Ramos (cell line): ENCODE measurements around the gene LRRC56.
"Not testable (repeated sequence)": the region's sequence is repeated elsewhere in the genome, so short reads cannot be mapped to it uniquely, and the experiment has no call there.

Source experiments
- in situ Hi-C: fragments of 300-500 bp; cut with MboI; formaldehyde crosslinking; loops from one replicate; pipeline ENCODE4 v1.14.3; 2022; ENCODE audit warnings: low sequenced_read_pairs; ENCODE audit not compliant: unreplicated experiment

LRRC56 gene

GRCh38 chr11:501001-501682, 36.2 kb upstream of the LRRC56 start:
- in situ Hi-C loops, result loop anchor here (5.0 kb wide), 1 partner anchor 49 kb away; the partner anchor contains the start of gene PTDSS2

DNA sequence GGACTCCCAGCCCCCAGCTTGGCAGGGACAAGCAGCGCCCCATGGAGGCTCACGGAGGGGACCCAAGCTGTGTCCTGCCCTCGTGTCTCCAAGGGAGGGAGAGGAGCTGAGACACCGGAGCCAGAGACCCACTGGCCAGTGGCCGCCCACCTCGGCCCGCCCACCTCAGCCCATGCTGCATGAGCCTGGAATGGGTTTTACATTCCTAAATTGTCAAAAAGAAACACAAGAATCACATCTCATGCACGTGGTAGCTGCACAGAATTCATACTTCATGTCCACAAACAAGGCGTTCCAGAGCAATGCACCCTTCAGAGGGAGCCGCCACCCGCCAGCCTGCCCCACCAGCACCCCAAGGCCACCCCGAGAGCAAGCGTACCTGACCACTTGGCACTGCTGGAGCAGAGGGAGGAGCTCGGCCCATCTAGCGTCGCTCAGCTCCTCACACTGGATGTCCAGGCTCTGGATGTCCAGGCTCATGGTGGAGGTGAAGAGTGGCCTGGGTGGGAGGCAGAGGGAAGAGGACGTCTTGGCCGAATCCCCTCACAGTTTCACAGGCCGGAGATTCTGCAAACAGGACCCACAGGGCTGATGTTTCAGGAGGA, 35.5 kb upstream of the LRRC56 start:
- in situ Hi-C loops, result loop anchor here (5.0 kb wide), 1 partner anchor 49 kb away; the partner anchor contains the start of gene PTDSS2

GRCh38 chr11:502288-503178, 34.8 kb upstream of the LRRC56 start:
- in situ Hi-C loops, result loop anchor here (5.0 kb wide), 1 partner anchor 50 kb away; the partner anchor contains the start of gene PTDSS2

DNA sequence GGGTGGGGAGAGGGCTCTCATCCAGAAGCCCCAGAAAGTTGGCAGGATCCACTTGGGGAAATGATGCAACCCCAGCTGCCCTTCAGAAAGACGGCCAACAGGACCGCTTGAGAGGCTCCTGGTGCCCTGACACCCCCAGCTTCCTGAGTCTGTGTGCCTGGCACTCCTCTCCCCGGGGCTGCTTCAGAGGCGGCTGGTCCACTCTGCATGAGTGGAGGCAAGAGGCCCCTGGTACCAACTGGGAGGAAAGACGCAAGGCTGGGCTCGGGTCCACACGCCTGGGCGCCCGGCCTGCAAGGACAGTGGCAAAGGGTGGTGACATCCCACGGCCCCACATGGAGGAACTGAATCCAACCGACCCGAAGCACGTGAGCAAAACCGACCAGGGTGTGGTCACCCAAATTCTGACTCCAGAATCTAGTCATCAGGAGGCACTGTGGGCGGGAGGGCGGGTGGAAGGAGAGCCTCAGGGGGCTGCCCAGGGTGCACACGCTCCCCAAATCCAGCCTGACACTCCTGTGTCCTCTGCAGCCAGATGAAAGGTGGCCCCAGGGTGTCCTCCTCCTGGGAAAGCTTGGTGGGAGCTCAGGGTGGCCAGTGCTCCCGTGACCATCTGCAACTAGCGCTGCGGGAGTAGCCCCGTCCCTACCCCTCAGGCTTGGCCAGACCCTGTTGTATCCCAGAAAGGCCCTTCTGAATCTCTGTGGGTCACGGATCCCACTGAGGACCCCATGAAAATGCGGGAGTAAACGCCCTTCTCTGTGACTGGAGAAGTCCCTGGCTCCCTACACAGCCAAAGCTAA, 33.9 kb upstream of the LRRC56 start:
- in situ Hi-C loops, result loop anchor here (5.0 kb wide), 1 partner anchor 51 kb away; the partner anchor contains the start of gene PTDSS2

DNA sequence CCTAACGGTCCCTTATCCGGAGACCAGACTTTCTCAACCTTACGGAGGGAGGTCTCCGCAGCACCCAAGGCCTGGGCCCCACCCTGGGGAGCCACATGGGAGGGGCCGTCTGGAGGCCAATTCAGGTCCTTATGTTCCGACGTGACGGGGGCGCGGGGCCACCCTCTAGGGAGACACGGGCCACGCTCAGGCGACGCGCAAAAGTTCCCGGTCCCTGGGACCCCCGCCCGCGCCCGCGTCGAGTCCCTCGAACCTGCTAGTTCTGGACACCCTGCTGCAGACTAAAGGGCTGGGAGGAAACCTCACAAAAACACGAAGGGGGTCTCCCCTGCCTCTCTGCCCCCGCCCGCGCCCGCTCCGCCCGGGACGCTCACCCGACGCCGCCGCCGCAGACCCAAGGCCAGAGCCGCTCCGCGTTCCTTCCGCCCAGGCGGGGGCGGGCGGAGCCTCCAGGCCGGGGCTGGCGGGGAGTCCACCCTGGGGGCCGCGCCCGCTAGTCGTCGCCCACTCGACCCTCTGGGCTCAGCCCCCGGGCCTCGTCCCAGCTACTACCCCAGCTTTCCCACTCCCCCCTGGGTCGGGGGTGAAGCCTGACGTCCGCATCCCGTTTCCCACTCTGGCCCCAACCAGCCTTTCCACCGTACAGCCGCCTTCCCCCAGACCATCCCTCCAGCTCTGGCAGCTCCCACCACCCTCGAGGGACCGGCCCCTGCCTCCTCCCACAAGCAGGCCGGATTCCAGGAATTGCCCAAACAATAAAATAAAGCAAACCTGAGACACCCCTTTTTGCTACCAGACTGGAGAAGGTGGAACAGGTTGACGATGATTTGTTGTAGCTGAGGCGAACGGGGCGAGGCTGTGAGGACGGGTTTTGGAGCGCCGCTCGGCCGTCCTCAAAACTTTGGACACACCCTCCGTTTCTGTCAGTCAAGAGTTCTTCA, 33.0 kb upstream of the LRRC56 start:
- in situ Hi-C loops, result loop anchor here (5.0 kb wide), 1 partner anchor 52 kb away; the partner anchor contains the start of gene PTDSS2

GRCh38 chr11:504994-505344, 32.4 kb upstream of the LRRC56 start:
- in situ Hi-C loops, result loop anchor here (5.0 kb wide), 1 partner anchor 53 kb away; the partner anchor contains the start of gene PTDSS2

- in situ Hi-C loops, result no loop called here
These were observed 30.9 kb upstream of the LRRC56 start for GRCh38 chr11:506238-506994.

- in situ Hi-C loops, result no loop called here
These were observed 30.2 kb upstream of the LRRC56 start, which contains the start of gene RNH1 for GRCh38 chr11:506995-507726. Gene RNH1 (minus strand): TSS chr11:507242. CDS start chr11:502162, 5,080 bp downstream.

- in situ Hi-C loops, result no loop called here
These were observed 29.4 kb upstream of the LRRC56 start for GRCh38 chr11:507727-508515.

DNA sequence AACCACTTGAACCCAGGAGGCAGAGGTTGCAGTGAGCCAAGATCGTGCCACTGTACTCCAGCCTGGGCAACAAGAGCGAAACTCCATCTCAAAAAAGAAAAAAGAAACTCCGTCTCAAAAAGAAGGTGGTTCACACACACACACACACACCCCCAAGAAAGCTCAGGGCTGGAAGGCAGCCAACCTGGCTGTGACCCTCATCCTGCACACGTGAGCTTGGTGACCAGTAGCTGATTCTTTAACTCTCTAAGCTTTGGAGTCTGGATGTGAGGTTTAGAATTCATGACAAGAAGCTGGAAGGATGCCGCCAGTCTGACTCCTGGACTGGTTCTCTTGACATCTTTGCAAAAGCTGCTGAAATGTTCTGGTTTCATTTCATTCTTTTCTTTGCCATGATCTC, 28.4 kb upstream of the LRRC56 start:
- in situ Hi-C loops, result no loop called here

DNA sequence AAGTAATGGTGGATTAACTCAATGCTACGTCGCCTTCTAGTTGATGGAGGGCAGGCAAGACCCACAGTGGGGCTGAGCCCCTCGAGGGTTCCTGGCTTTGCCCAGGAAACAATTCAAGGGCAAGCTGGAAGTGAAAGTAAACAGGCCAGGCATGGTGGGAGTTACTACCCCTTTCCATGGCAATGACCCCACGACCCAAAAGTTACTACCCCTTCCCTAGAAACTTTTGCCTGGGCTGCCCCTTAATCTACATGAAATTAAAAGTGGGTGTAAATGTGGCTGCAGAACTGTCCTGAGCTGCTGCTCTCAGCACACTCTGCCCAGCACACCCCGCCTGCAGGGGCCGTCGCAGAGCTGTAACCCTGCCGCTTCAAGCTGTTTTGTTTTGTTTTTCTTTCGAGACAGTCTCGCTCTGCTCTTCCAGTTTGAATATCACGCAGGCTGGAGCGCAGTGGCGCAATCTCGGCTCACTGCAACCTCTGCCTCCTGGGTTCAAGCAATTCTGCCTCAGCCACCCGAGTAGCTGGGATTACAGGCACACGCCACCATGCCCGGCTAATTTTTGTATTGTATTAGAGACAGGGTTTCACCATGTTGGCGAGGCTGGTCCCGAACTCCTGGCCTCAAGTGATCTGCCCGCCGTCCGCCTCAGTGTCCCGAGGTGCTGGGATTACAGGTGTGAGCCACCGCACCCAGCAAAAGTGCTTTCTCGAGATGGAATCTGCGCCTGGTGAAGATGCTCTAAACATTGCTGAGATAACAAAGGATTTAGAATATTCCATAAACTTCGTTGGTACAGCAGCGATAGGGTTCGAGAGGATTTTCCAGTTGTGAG, 24.3 kb upstream of the LRRC56 start:
- in situ Hi-C loops, result no loop called here

DNA sequence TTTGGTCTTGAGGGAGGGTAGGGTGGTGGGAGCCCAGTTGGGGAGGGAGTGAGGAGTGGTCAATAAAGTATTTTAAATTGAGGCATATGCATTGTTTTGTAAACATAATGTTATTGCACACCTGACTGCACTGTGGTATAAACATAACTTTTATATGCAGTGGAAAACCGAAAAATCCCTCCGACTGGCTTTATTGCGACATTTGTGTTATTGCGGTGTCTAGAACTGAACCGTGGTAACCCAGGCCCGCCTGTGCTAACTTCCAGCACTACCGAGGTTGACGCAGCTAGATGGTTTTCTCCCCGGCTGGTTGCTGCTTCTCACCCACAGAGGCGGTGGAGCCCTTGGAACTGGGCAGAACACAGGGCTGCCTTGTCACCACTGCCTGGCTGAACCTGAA, 22.7 kb upstream of the LRRC56 start:
- in situ Hi-C loops, result no loop called here

DNA sequence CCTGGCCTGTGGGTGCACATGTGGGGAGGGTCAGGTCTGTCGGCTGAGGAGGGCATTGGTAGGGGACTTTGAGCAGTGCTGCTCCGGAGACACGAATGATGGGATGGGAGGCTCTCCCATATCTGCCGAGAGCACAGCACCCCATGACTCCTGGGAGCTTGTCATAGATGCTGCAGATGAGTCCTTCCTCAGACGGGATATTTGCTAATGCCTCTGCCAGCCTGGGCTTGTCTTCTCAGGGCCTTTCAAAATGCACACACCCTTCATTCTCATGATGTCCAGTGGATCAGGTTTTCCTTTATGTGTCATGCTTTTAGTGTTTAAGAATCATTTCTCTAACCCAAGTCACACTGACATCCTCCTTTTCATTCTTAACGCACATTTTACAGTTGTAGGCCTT, 22.2 kb upstream of the LRRC56 start:
- in situ Hi-C loops, result no loop called here

DNA sequence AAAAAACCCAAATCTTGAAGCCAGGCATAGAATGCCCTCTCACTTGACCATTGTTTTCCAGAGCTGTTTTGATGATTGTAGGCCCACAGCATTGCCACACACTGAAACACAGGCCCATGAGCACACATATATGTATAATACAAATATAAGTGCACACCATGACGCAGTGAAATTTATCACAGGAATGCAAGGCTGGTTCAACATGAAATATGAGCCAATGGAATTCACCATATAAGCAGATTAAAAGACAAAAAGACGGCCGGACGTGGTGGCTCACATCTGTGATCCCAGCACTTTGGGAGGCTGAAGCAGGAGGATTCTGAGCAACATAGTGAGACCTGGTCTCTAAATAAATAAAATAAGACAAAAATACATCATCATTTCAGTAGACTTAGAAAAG, 20.9 kb upstream of the LRRC56 start:
- in situ Hi-C loops, result no loop called here

GRCh38 chr11:516918-517685, 20.2 kb upstream of the LRRC56 start:
- in situ Hi-C loops, result not testable (repeated sequence)
